Testis (tissue), 3 donors: ENCODE measurements around the gene PFN3. TPM values are rescaled to one million over a fixed set of nuclear protein-coding genes. Genes with fewer than 3 reads are reported as not detected.

ENCODE experiments used
- DNase-seq: peaks from one replicate; pipeline ENCODE4 v3.0.0-alpha.2; 2019
- H3K27ac ChIP-seq, 2 donors: fragments of 200-600 bp; sonication (generic); one replicate each; pipeline ENCODE4 v1.5.1; 2019
- H3K27me3 ChIP-seq: fragments of 200-600 bp; sonication (generic); one replicate; pipeline ENCODE4 v1.5.1; 2019
- H3K36me3 ChIP-seq: fragments of 200-600 bp; sonication (generic); one replicate; pipeline ENCODE4 v1.5.1; 2017; ENCODE audit warnings: low read depth; ENCODE audit errors: missing control alignments
- H3K4me1 ChIP-seq: fragments of 200-600 bp; sonication (generic); one replicate; pipeline ENCODE4 v1.5.1; 2019
- H3K4me3 ChIP-seq, 2 donors: fragments of 200-600 bp; sonication (generic); one replicate each; pipeline ENCODE4 v1.5.1; 2017 to 2019
- H3K9me3 ChIP-seq: fragments of 200-600 bp; sonication (generic); one replicate; pipeline ENCODE4 v1.5.1; 2017
- POLR2A ChIP-seq: fragments of 450-650 bp; IDR thresholded peaks from one replicate; pipeline ENCODE4 v1.6.1; 2017; ENCODE audit warnings: antibody characterized with exemption, mild to moderate bottlenecking, moderate library complexity
- WGBS, 2 donors: methylation state at CpG; one replicate each; pipeline ENCODE4 v1.1.5; 2018; 5-methylcytosine and 5-hydroxymethylcytosine counted together
- intact Hi-C: fragments of 100-400 bp; cut with DNase I; formaldehyde crosslinking; loops from one replicate; pipeline ENCODE4 v1.15.1; 2023; ENCODE audit warnings: low total_unique reads
- polyA plus RNA-seq: library from polyadenylated mRNA; stranded (reverse); fragments of 350-450 nt; fragmentation: Illumina TruSeq; extraction: RNeasy Lipid Tissue Mini Kit (QIAGEN cat#74804); gene quantifications from one replicate; pipeline ENCODE4 v1.2.3, GENCODE V29; 2014; ENCODE audit warnings: low read depth, low replicate concordance; ENCODE audit not compliant: insufficient read depth
- total RNA-seq, 2 donors: library from RNA; depleted of rRNA; stranded (reverse); fragments of >200 nt; gene quantifications; one replicate each; pipeline ENCODE4 v1.2.3, GENCODE V29; 2016
- TF ChIP-seq, protein P1 (sequence below), 3 experiments: fragments of 450-650 bp in 2 of 3; fragments of 200-600 bp in 1 of 3; sonication (generic) in 1 of 3; IDR thresholded peaks; one replicate each; pipeline ENCODE4 v1.5.1; 2016 to 2019; ENCODE audit warnings: antibody characterized with exemption in 3 of 3, mild to moderate bottlenecking in 2 of 3, moderate library complexity in 1 of 3

PFN3 gene
- total and polyA plus RNA-seq, 3 donors from 2014 or later = 7.4 to 45.7 (median 27.5) TPM

DNA sequence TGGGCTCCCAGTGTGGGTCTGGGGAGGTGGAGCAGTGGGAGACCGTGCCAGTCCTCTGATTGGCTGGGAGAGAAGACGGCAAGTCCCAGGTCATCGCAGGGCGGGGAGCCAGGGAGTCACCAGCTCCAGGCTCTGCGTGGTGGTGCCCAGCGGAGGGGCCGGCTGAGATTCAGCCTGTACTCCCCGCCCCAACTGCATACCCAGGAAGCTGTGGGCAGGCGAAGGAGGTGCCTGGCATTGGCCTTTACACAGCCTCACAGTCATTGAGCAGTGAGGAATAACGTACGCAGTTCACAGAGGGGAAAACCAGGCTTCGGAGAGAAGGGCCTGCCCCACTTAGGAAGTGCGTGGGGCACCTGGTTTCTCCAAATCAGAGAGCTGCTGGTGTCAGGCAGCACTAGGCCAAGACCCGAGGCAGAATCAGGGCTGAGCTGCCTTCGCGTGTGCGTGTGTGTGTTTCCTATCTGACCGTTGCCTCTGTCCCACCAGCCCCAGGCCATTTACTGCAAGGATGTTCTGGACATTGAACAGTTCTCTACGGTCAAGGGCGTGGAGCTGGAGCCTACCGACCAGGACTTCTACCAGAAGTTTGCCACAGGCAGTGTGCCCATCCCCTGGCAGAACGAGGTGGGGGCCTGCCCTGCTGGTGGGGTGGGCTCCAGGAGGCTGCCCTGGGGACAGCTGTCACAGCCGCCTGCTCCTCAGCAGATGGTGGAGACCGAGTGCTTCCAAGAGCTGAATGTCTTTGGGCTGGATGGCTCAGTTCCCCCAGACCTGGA lies 39.9 kb upstream of the PFN3 start:
- no peak for TF ChIP-seq POLR2A
- TF ChIP-seq, protein P1, sequence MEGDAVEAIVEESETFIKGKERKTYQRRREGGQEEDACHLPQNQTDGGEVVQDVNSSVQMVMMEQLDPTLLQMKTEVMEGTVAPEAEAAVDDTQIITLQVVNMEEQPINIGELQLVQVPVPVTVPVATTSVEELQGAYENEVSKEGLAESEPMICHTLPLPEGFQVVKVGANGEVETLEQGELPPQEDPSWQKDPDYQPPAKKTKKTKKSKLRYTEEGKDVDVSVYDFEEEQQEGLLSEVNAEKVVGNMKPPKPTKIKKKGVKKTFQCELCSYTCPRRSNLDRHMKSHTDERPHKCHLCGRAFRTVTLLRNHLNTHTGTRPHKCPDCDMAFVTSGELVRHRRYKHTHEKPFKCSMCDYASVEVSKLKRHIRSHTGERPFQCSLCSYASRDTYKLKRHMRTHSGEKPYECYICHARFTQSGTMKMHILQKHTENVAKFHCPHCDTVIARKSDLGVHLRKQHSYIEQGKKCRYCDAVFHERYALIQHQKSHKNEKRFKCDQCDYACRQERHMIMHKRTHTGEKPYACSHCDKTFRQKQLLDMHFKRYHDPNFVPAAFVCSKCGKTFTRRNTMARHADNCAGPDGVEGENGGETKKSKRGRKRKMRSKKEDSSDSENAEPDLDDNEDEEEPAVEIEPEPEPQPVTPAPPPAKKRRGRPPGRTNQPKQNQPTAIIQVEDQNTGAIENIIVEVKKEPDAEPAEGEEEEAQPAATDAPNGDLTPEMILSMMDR (IDR thresholded peaks at IDR 0.05) = no peak
- DNase-seq = no peak
- Histone ChIP-seq H3K4me1 (no peaks in the 10 kb centered on the region), H3K9me3 (no peaks in the 10 kb centered on the region), H3K4me3 (no peak overlapping the region), H3K36me3 (no peaks in the 10 kb centered on the region), H3K27ac (no peak overlapping the region), H3K27me3 (no peaks in the 10 kb centered on the region)
- WGBS, 2 donors = 85 to 94% methylated on average over 18 to 23 of the region's 24 CpGs
- intact Hi-C loops = no loop called here

DNA sequence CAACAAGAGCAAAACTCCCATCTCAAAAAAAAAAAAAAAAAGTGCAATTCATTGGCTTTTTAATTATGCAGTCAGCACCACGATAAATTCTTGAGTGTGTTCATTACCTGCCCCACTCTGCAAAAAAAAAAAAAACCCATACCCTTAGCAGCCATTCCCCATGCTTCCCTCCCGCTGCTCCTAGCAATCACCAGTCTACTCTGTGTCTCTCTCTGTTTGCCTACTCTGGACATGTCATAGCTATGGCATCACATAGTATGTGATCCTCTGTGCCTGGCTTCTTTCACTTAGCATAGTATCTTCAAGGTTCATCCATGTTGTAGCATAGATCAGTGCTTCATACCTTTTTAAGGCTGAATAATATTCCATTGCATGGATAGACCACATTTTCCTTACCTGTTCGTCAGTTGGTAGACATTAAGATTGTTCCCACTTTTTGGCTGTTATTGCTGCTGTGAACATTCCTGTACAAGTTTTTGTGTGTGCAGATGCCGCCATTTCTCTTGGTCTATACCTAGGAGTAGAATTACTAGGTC lies 39.1 kb upstream of the PFN3 start:
- TF ChIP-seq POLR2A = no peak
- no peak for DNase-seq
- 96 to 97% methylated on average over 4 of the region's 4 CpGs for WGBS, 2 donors
- Histone ChIP-seq H3K36me3 (no peaks in the 10 kb centered on the region), H3K4me3 (no peak overlapping the region), H3K9me3 (no peaks in the 10 kb centered on the region), H3K27me3 (no peaks in the 10 kb centered on the region), H3K4me1 (no peaks in the 10 kb centered on the region), H3K27ac (no peak overlapping the region)
- intact Hi-C loops = no loop called here

DNA sequence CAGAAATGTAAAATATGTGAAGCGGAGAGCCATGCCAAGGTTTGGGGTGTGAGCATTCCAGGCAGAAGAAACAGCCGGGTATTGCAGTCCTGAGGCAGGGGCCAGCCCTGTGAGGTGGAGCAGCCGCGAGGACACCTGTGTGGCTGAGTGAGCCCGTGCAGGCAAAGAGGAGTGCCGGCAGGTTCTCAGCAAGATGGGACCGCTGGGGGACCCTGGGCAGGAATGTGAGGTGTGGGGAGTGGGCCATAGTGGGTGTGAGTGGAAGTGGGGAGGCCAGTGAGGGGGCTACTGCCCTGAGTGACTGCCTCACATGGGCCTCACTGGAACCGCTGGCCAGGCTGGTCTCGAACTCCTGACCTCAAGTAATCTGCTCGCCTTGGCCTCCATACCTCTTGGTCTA lies 38.0 kb upstream of the PFN3 start:
- Histone ChIP-seq H3K9me3 (no peaks in the 10 kb centered on the region), H3K36me3 (no peaks in the 10 kb centered on the region), H3K27ac (no peak overlapping the region)

DNA sequence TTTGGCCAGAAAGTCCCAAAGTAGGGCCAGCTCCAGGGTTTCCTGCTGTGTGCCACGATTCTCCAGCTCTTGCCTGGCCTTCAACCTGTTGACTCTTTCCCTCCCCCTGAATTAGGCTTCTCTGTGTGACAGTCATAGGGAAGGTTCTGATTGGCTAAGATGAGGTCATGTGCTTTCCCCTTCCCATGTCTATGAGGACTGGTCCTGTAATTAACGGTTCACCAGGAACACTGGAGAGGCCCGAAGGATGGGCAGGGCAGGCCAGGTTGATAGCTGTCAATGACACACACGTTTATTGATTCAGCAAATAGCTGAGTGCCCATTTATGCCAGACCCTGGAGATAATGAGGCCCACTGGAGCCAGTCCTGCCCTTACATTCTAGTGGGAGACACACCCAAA lies 37.2 kb upstream of the PFN3 start:
- no peak overlapping the region for H3K27ac ChIP-seq
- H3K4me3 ChIP-seq = no peak overlapping the region
- no peaks in the 10 kb centered on the region for H3K27me3 ChIP-seq
- no peak for DNase-seq
- H3K4me1 ChIP-seq = no peaks in the 10 kb centered on the region
- TF ChIP-seq, protein P1 (IDR thresholded peaks at IDR 0.05) = no peak
- TF ChIP-seq POLR2A = no peak
- WGBS, 2 donors = 72 to 87% methylated on average over 3 to 4 of the region's 4 CpGs
- H3K36me3 ChIP-seq = no peaks in the 10 kb centered on the region
- intact Hi-C loops = no loop called here
- H3K9me3 ChIP-seq = no peaks in the 10 kb centered on the region

More for the DNA sequence above, 38.0 kb upstream of the PFN3 start:
- WGBS, 2 donors = 88 to 97% methylated on average over 10 of the region's 10 CpGs
- no peak for TF ChIP-seq POLR2A
- TF ChIP-seq, protein P1 (IDR thresholded peaks at IDR 0.05) = no peak
- no peak for DNase-seq
- intact Hi-C loops = no loop called here
- Histone ChIP-seq H3K27me3 (no peaks in the 10 kb centered on the region), H3K4me3 (no peak overlapping the region), H3K4me1 (no peaks in the 10 kb centered on the region)

DNA sequence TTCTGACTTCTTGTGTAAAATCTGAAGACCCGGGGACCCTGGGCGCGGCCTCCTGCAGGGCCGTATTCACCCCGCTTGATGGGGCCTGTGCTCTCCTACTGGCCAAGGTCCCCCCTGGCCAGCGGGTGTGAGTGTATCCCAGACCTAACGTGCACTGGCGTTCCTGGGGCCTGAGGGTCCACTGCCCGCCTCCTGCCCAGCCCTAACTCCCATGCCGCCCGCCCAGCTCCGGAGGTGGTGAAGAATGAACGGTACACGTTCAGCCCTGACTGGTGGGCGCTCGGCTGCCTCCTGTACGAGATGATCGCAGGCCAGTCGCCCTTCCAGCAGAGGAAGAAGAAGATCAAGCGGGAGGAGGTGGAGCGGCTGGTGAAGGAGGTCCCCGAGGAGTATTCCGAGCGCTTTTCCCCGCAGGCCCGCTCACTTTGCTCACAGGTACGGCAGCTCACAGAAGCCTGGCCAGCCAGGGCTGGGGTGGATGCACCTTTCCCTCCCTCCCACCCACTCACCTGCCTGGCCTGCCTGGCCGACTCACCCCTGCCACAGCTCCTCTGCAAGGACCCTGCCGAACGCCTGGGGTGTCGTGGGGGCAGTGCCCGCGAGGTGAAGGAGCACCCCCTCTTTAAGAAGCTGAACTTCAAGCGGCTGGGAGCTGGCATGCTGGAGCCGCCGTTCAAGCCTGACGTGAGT lies 35.5 kb upstream of the PFN3 start:
- TF ChIP-seq, protein P1 (IDR thresholded peaks at IDR 0.05) = no peak
- no peak for TF ChIP-seq POLR2A
- Histone ChIP-seq H3K27ac (no peak overlapping the region), H3K4me3 (no peak overlapping the region), H3K27me3 (no peaks in the 10 kb centered on the region), H3K4me1 (no peaks in the 10 kb centered on the region), H3K36me3 (no peaks in the 10 kb centered on the region), H3K9me3 (no peaks in the 10 kb centered on the region)
- intact Hi-C loops = no loop called here
- no peak for DNase-seq
- 92 to 93% methylated on average over 25 to 37 of the region's 37 CpGs for WGBS, 2 donors
